MM.1S (cell line): Measurements from ENCODE around the gene GNG12.

Source experiments
- DNase-seq: peaks from one replicate; pipeline ENCODE4 v3.0.0-alpha.2; 2015
- H2AFZ ChIP-seq: fragments of 300-600 bp; sonication (generic); 2 replicates; pipeline ENCODE4 v1.6.0; 2016; ENCODE audit warnings: antibody characterized with exemption, low read length
- H3F3A ChIP-seq: fragments of 300-600 bp; sonication (generic); 2 replicates; pipeline ENCODE4 v1.6.1; 2016; ENCODE audit warnings: mild to moderate bottlenecking, antibody characterized with exemption, low read length, moderate library complexity, mixed read lengths; ENCODE audit not compliant: insufficient read depth
- H3K27ac ChIP-seq: fragments of 300-600 bp; sonication (generic); 2 replicates; pipeline ENCODE4 v1.5.1; 2016; ENCODE audit warnings: mild to moderate bottlenecking, low read length
- H3K27me3 ChIP-seq: fragments of 300-600 bp; sonication (generic); replicated peaks from 2 replicates; pipeline ENCODE4 v1.6.0; 2016; ENCODE audit warnings: low read length; ENCODE audit not compliant: insufficient read depth
- H3K36me3 ChIP-seq: fragments of 300-600 bp; sonication (generic); replicated peaks from 2 replicates; pipeline ENCODE4 v1.6.1; 2016; ENCODE audit warnings: mild to moderate bottlenecking, low read length, mixed read lengths; ENCODE audit not compliant: insufficient read depth
- H3K4me1 ChIP-seq: fragments of 300-600 bp; sonication (generic); 2 replicates; pipeline ENCODE4 v1.6.1; 2016; ENCODE audit warnings: low read length, mixed read lengths
- H3K4me2 ChIP-seq: fragments of 300-600 bp; sonication (generic); 2 replicates; pipeline ENCODE4 v1.6.0; 2016; ENCODE audit warnings: low read depth, low read length
- H3K4me3 ChIP-seq: fragments of 300-600 bp; sonication (generic); 2 replicates; pipeline ENCODE4 v1.5.1; 2016; ENCODE audit warnings: low read length, mixed read lengths
- H3K79me2 ChIP-seq: fragments of 300-600 bp; sonication (generic); 2 replicates; pipeline ENCODE4 v1.6.1; 2016; ENCODE audit warnings: mixed run types, low read length, mixed read lengths
- H3K9ac ChIP-seq: fragments of 300-600 bp; sonication (generic); 2 replicates; pipeline ENCODE4 v1.6.1; 2016; ENCODE audit warnings: low read length, mixed read lengths
- H3K9me2 ChIP-seq: fragments of 300-600 bp; sonication (generic); replicated peaks from 2 replicates; pipeline ENCODE4 v1.6.1; 2016; ENCODE audit warnings: mild to moderate bottlenecking, low read length, mixed read lengths; ENCODE audit not compliant: insufficient read depth
- H3K9me3 ChIP-seq: fragments of 300-600 bp; sonication (generic); replicated peaks from 2 replicates; pipeline ENCODE4 v1.6.1; 2016; ENCODE audit warnings: mild to moderate bottlenecking, low read length, mixed read lengths; ENCODE audit not compliant: insufficient read depth
- H4K20me1 ChIP-seq: fragments of 300-600 bp; sonication (generic); 2 replicates; pipeline ENCODE4 v1.6.1; 2016; ENCODE audit warnings: mild to moderate bottlenecking, low read length, moderate library complexity, mixed read lengths; ENCODE audit not compliant: insufficient read depth
- EZH2 ChIP-seq: fragments of 300-600 bp; sonication (generic); optimal IDR thresholded peaks from 2 replicates; pipeline ENCODE3; 2017; ENCODE audit warnings: low read depth, mild to moderate bottlenecking, antibody characterized with exemption, low read length, mixed read lengths
- EZH2phosphoT487 ChIP-seq: fragments of 300-600 bp; sonication (generic); IDR thresholded peaks from 2 replicates; pipeline ENCODE4 v1.6.1; 2018; ENCODE audit warnings: antibody characterized with exemption, low read length
- TF ChIP-seq, protein P1 (sequence below): fragments of 300-600 bp; sonication (generic); IDR thresholded peaks from 2 replicates; pipeline ENCODE4 v1.5.1; 2016; ENCODE audit warnings: antibody characterized with exemption, low read length, mixed read lengths

GNG12 gene

GRCh38 chr1:67827688-67828087, 5.6 kb downstream of the GNG12 start:
- Histone ChIP-seq H3K79me2 (no peaks in the 10 kb centered on the region), H3K9ac (no peak overlapping the region)
- no peak for DNase-seq

DNA sequence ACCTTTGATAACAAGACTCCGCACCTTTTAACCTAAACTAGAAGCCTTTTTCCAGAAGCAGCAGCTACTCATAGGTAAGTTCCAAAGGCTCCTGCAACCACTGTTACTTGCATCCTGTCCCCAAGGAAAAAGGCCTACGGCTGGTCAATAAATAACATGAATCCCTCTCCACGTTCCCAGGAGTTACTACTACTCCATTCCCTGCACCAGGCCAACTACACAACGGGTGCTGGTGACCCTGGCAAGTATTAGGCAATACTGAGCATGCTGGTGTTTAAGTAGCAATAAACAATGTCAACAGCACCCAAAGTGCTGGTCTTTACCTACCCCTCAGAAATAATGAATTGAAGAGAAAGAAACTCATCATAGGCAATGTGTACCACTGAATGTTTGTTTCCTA, 7.7 kb downstream of the GNG12 start:
- H4K20me1 ChIP-seq: no peaks in the 10 kb centered on the region
- TF ChIP-seq EZH2phosphoT487: no peak
- no peak overlapping the region for H3K27ac ChIP-seq
- DNase-seq: no peak
- no peaks in the 10 kb centered on the region for H3K4me1 ChIP-seq
- no peaks in the 10 kb centered on the region for H3K9me2 ChIP-seq
- H2AFZ ChIP-seq: no peak overlapping the region
- H3K9me3 ChIP-seq: no peaks in the 10 kb centered on the region
- H3K4me2 ChIP-seq: no peak overlapping the region
- no peaks in the 10 kb centered on the region for H3K36me3 ChIP-seq
- no peaks in the 10 kb centered on the region for H3K79me2 ChIP-seq
- no peaks in the 10 kb centered on the region for H3F3A ChIP-seq
- no peak overlapping the region for H3K9ac ChIP-seq
- no peak overlapping the region for H3K4me3 ChIP-seq
- no peaks in the 10 kb centered on the region for H3K27me3 ChIP-seq

More at GRCh38 chr1:67827688-67828087, 5.6 kb downstream of the GNG12 start:
- no peak overlapping the region for H3K4me3 ChIP-seq
- H2AFZ ChIP-seq: no peak overlapping the region
- TF ChIP-seq, protein P1, sequence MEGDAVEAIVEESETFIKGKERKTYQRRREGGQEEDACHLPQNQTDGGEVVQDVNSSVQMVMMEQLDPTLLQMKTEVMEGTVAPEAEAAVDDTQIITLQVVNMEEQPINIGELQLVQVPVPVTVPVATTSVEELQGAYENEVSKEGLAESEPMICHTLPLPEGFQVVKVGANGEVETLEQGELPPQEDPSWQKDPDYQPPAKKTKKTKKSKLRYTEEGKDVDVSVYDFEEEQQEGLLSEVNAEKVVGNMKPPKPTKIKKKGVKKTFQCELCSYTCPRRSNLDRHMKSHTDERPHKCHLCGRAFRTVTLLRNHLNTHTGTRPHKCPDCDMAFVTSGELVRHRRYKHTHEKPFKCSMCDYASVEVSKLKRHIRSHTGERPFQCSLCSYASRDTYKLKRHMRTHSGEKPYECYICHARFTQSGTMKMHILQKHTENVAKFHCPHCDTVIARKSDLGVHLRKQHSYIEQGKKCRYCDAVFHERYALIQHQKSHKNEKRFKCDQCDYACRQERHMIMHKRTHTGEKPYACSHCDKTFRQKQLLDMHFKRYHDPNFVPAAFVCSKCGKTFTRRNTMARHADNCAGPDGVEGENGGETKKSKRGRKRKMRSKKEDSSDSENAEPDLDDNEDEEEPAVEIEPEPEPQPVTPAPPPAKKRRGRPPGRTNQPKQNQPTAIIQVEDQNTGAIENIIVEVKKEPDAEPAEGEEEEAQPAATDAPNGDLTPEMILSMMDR: no peak
- TF ChIP-seq EZH2phosphoT487: no peak
- no peak for TF ChIP-seq EZH2
- no peak overlapping the region for H3K4me2 ChIP-seq
- no peaks in the 10 kb centered on the region for H3K4me1 ChIP-seq
- H3K36me3 ChIP-seq: no peaks in the 10 kb centered on the region
- no peaks in the 10 kb centered on the region for H3K9me3 ChIP-seq
- no peaks in the 10 kb centered on the region for H3K9me2 ChIP-seq
- H4K20me1 ChIP-seq: no peaks in the 10 kb centered on the region
- H3K27ac ChIP-seq: no peak overlapping the region
- H3F3A ChIP-seq: no peaks in the 10 kb centered on the region
- no peaks in the 10 kb centered on the region; the same call in 1 of the 2 replicates for H3K27me3 ChIP-seq

DNA sequence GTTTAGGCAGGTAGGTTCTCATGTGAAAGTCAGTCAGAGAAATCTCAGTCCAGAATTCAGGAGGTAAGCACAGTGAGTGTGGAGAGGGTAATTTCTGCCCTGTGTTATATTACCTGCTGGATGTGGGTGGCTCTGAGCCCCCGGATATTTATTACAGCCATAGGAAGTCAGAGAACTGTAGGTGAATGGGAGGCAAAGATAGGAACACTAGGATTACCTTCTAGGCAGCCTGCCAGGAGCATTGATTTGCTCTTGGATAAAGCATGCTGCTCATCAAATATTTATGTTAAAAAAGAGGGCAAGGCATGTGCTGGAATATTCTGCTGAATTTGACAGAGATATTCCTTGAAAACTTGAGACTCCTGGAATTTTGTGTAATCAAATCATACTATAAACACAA, 8.5 kb downstream of the GNG12 start:
- Histone ChIP-seq H3K4me2 (no peak overlapping the region), H4K20me1 (no peaks in the 10 kb centered on the region), H3K27me3 (no peaks in the 10 kb centered on the region), H3K9ac (no peak overlapping the region), H3K9me2 (no peaks in the 10 kb centered on the region), H3F3A (no peaks in the 10 kb centered on the region), H3K27ac (no peak overlapping the region), H3K4me1 (no peaks in the 10 kb centered on the region), H2AFZ (no peak overlapping the region), H3K4me3 (no peak overlapping the region), H3K79me2 (no peaks in the 10 kb centered on the region), H3K36me3 (no peaks in the 10 kb centered on the region), H3K9me3 (no peaks in the 10 kb centered on the region)
- DNase-seq: no peak
- TF ChIP-seq, protein P1: no peak
- no peak for TF ChIP-seq EZH2phosphoT487
- TF ChIP-seq EZH2: no peak

GRCh38 chr1:67823615-67824014, 9.7 kb downstream of the GNG12 start:
- H3K9me2 ChIP-seq: no peaks in the 10 kb centered on the region
- H3K9me3 ChIP-seq: no peaks in the 10 kb centered on the region
- no peak overlapping the region for H3K27ac ChIP-seq
- no peaks in the 10 kb centered on the region for H3K79me2 ChIP-seq
- H3K4me3 ChIP-seq: no peak overlapping the region
- H3K4me1 ChIP-seq: 0 out of 2 replicates have a peak, but pooled peaks cover 4% of the 10 kb centered on the region
- DNase-seq: no peak
- no peaks in the 10 kb centered on the region for H3K27me3 ChIP-seq
- no peak overlapping the region for H2AFZ ChIP-seq
- no peak overlapping the region for H3K4me2 ChIP-seq
- no peak overlapping the region for H3K9ac ChIP-seq
- H3F3A ChIP-seq: no peaks in the 10 kb centered on the region
- TF ChIP-seq EZH2: no peak
- H4K20me1 ChIP-seq: no peaks in the 10 kb centered on the region
- H3K36me3 ChIP-seq: no peaks in the 10 kb centered on the region
